ENCODE measurements around the gene ZNF436. TPM values are rescaled to one million over a fixed set of nuclear protein-coding genes. Genes with fewer than 3 reads are reported as not detected.

Gene ZNF436
- total and polyA plus RNA-seq, 2 experiments from 2014 or later, result 9.4 to 16.2 TPM

- Histone ChIP-seq H3K9me2 (ENCODE audit: insufficient read depth) (no peaks in the 10 kb centered on the region), H3K4me3 (peak overlapping the region; percentile 91), H3K27ac (peak overlapping the region; percentile 93), H4K20me1 (ENCODE audit: insufficient read depth) (peaks cover 27% of the 10 kb centered on the region), H3K9me3 (ENCODE audit: low read depth) (no peaks in the 10 kb centered on the region), H3K4me1 (ENCODE audit: insufficient read depth) (peaks cover 28% of the 10 kb centered on the region), H3K79me2 (ENCODE audit: insufficient read depth) (peaks cover 40% of the 10 kb centered on the region), H3K9ac (peak overlapping the region; percentile 96), H3F3A (ENCODE audit: insufficient read depth) (peaks cover 35% of the 10 kb centered on the region), H3K4me2 (ENCODE audit: unreplicated experiment) (peak overlapping the region; percentile 89), H2AFZ (peak overlapping the region; percentile 75), H3K27me3 (replicated peaks; ENCODE audit: insufficient read depth) (no peaks in the 10 kb centered on the region), H3K36me3 (ENCODE audit: low read depth) (no peaks in the 10 kb centered on the region)
- no peak for TF ChIP-seq EZH2 (IDR thresholded peaks at IDR 0.05; ENCODE audit: insufficient read depth, poor library complexity, severe bottlenecking)
- no peak for TF ChIP-seq EZH2phosphoT487 (IDR thresholded peaks at IDR 0.05; ENCODE audit: insufficient read depth, low read depth)
- in situ Hi-C loops (cut with MboI), result no loop called here
- no peak for DNase-seq
- WGBS, 2 experiments (ENCODE audit: low coverage in 1 of 2, low lambda C conversion rate in 2 of 2, missing lambda C conversion rate in 2 of 2), result 15 to 18% methylated on average over 8 of the region's 8 CpGs
Measured at GRCh38 chr1:23344987-23345472, 24.6 kb downstream of the ZNF436 start.

DNA sequence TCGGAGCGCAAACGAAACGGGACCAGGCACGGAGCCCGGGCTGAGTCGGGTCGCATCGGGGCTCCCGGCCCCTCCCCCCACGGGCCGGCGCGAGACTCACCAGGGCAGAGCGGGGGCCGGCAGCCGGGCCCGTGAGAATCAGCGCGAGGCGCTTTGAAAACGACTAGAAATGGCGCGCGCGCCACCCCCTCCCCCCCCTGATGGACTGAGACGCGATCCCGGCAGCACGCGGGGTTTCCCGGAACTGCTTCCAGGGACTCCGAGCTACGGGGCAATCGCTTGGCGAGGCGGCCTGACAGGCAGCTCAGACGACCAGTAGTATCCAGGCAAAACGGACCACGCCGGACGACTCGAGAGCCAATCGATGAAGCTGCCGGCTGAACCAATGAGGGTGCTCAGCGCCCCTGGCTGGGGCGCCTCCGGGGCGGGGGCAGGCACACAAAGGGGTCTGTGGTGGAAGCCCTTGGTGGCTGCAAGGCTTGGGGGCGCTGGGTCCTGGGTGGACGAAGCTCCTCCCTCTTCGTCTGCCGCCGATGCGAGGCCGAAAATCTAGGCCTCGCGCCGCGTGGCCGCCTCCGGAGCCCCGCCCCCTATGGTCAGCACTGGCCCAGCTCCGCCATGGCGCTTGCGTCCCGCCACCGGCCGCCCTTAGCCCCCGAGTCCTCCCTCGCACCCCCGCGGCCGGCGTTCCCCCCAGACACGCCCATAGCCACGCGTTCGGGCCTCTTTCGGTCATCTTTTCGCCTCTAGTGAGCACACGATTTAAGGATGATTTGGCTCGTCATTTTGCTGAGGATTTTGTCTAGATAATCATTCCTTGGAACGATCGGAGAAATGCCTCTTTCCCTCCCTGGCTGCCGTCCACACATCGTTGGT, 25.3 kb downstream of the ZNF436 start, which contains the start of gene HNRNPR:
HNRNPR (minus strand) TSS at position 174 of the 876 bp plus-strand sequence. CDS start 3,276 bp downstream, outside the sequence.
- in situ Hi-C loops (cut with MboI), result no loop called here
- TF ChIP-seq EZH2 (IDR thresholded peaks at IDR 0.05; ENCODE audit: insufficient read depth, poor library complexity, severe bottlenecking), result no peak
- no peak for TF ChIP-seq EZH2phosphoT487 (IDR thresholded peaks at IDR 0.05; ENCODE audit: insufficient read depth, low read depth)

DNA sequence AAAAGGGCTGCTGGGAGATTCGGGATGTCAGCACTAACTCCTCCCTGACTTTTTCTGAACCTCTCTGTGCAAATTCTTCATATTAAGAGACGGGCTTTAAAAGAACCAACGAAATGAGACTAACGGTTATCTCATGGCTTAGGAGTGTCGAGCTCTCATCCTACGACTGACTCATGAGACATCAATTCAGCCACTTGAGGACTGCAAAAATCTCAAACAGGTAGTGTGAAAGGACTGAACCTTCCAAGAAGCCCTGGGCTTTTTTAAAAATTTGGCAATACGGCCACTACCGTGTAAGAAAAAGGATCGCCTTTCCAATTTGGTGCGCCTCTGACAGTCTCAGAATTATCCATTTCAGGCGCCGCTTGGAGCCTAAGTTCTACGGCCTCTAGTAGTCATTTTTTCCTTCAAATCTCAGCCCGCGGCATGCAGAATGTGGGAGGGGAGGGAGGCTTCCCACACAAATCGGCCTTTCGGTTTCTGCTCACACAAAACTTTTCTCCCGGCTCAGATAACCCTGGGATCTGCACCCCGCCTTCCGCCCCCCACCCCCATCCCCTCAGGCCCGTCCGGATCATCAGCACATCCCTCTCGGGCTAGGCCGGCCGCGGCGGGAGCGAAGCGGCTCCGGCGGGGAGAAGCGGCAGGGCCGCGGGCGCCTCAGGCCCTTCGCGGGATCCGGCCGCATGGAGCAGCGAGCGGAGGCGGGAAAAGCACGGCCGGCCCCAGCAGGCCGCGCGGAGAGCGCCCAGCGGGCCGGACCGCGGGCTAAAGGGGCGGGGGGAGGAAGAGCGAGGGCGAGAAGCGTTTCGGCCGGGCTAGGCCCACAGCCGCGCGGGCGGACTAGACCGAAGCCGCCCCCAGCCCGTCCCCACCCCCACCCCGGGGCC, 26.2 kb downstream of the ZNF436 start:
- in situ Hi-C loops (cut with MboI), result no loop called here
- H3K4me3 ChIP-seq, result peak overlapping the region; percentile 91
- H3K36me3 ChIP-seq (ENCODE audit: low read depth), result no peaks in the 10 kb centered on the region; the same call in 1 of the 2 replicates
- H3K27me3 ChIP-seq (replicated peaks; ENCODE audit: insufficient read depth), result no peaks in the 10 kb centered on the region
- peaks cover 41% of the 10 kb centered on the region for H3F3A ChIP-seq (ENCODE audit: insufficient read depth)
- H3K27ac ChIP-seq, result peak overlapping the region; percentile 93
- no peak overlapping the region for H2AFZ ChIP-seq
- peak; percentile 89 for DNase-seq
- H4K20me1 ChIP-seq (ENCODE audit: insufficient read depth), result peaks cover 39% of the 10 kb centered on the region
- H3K9me2 ChIP-seq (ENCODE audit: insufficient read depth), result no peaks in the 10 kb centered on the region
- peak overlapping the region; percentile 96 for H3K9ac ChIP-seq
- H3K4me1 ChIP-seq (ENCODE audit: insufficient read depth), result peaks cover 43% of the 10 kb centered on the region
- TF ChIP-seq EZH2 (IDR thresholded peaks at IDR 0.05; ENCODE audit: insufficient read depth, poor library complexity, severe bottlenecking) (no peak), EZH2phosphoT487 (IDR thresholded peaks at IDR 0.05; ENCODE audit: insufficient read depth, low read depth) (no peak)
- H3K79me2 ChIP-seq (ENCODE audit: insufficient read depth), result peaks cover 55% of the 10 kb centered on the region
- 1 to 2% methylated on average over 39 to 54 of the region's 66 CpGs for WGBS, 2 experiments (ENCODE audit: low coverage in 1 of 2, low lambda C conversion rate in 2 of 2, missing lambda C conversion rate in 2 of 2)
- H3K9me3 ChIP-seq (ENCODE audit: low read depth), result no peaks in the 10 kb centered on the region
- peak overlapping the region; percentile 97 for H3K4me2 ChIP-seq (ENCODE audit: unreplicated experiment)

More for the DNA sequence above, 25.3 kb downstream of the ZNF436 start, which contains the start of gene HNRNPR:
- Histone ChIP-seq H4K20me1 (ENCODE audit: insufficient read depth) (peaks cover 31% of the 10 kb centered on the region), H3K27me3 (replicated peaks; ENCODE audit: insufficient read depth) (no peaks in the 10 kb centered on the region), H3K36me3 (ENCODE audit: low read depth) (no peaks in the 10 kb centered on the region), H3K4me1 (ENCODE audit: insufficient read depth) (peaks cover 34% of the 10 kb centered on the region), H3K9me2 (ENCODE audit: insufficient read depth) (no peaks in the 10 kb centered on the region), H3K79me2 (ENCODE audit: insufficient read depth) (peaks cover 46% of the 10 kb centered on the region), H3K4me3 (peak within 1 kb of the TSS; percentile 91), H3K27ac (peak within 1 kb of the TSS; percentile 93), H3K4me2 (ENCODE audit: unreplicated experiment) (peak within 1 kb of the TSS; percentile 97), H2AFZ (peak within 1 kb of the TSS; percentile 75), H3K9ac (peak within 1 kb of the TSS; percentile 96), H3K9me3 (ENCODE audit: low read depth) (no peaks in the 10 kb centered on the region), H3F3A (ENCODE audit: insufficient read depth) (peaks cover 35% of the 10 kb centered on the region)
- DNase-seq, result peak; percentile 100
- WGBS, 2 experiments (ENCODE audit: low coverage in 1 of 2, low lambda C conversion rate in 2 of 2, missing lambda C conversion rate in 2 of 2), result 1% methylated on average over 42 to 81 of the region's 87 CpGs
